Measurements from ENCODE around the gene NOTCH2. TPM values are rescaled to one million over a fixed set of nuclear protein-coding genes. Genes with fewer than 3 reads are reported as not detected.

NOTCH2 gene
- total and polyA plus RNA-seq, 9 of the 15 experiments (the other 6 are each of a cell fraction or from before 2014, with no cell fraction given), result 0.04 to 1.2 (median 0.28) TPM; not detected in 1

- in situ Hi-C loops (cut with MboI), result loop anchor here (25.0 kb wide), 1 partner anchor 177 kb away; no protein-coding TSS in a partner anchor
- no peaks in the 10 kb centered on the region for H3K9me3 ChIP-seq (replicated peaks; ENCODE audit: control insufficient read depth, insufficient read depth, low read depth, low read length)
- ChIA-PET CTCF (ENCODE audit: low intra/inter-chr PET ratio) (no interaction called here), POLR2A (interaction anchor here (0.7 kb wide), 1 partner anchor 43 kb away, joined by 3 read pairs; no protein-coding TSS in a partner anchor)
- intact Hi-C loops (cut with micrococcal nuclease), result no loop called here
- ATAC-seq (no peak), FAIRE-seq (no peak), DNase-seq (ENCODE audit: extremely low read depth in 1 of 4, low spot score in 3 of 4) (no peak)
- H3K79me2 ChIP-seq (ENCODE audit: control insufficient read depth, insufficient read depth, low read length), result no peaks in the 10 kb centered on the region
- 0% methylated on average over 4 of the region's 4 CpGs for WGBS (ENCODE audit: insufficient coverage, low coverage, missing lambda C conversion rate)
- TF ChIP-seq NFATC3 (IDR thresholded peaks at IDR 0.05) (no peak), MBD2 (IDR thresholded peaks at IDR 0.05; ENCODE audit: borderline replicate concordance, low read depth) (no peak), ZNF57 (CRISPR knock-in tag; IDR thresholded peaks at IDR 0.05) (no peak), SMARCB1 (IDR thresholded peaks at IDR 0.05; ENCODE audit: insufficient read length, low read depth) (no peak), TBL1XR1 (IDR thresholded peaks at IDR 0.05; ENCODE audit: low read length in 2 of 2) (no peak), KDM4B (IDR thresholded peaks at IDR 0.05; ENCODE audit: borderline replicate concordance in 2 of 2, low read depth in 1 of 2) (no peak), ZNF197 (CRISPR knock-in tag; IDR thresholded peaks at IDR 0.05; ENCODE audit: low read depth) (no peak), MXD1 (CRISPR knock-in tag; IDR thresholded peaks at IDR 0.05; ENCODE audit: borderline replicate concordance, poor library complexity, severe bottlenecking) (no peak), NEUROD1 (IDR thresholded peaks at IDR 0.05; ENCODE audit: borderline replicate concordance, low read depth, low read length, partially characterized antibody) (no peak), TBP (optimal IDR thresholded peaks at IDR 0.05; ENCODE audit: low read depth, low read length) (no peak), GTF2B (IDR thresholded peaks at IDR 0.05; ENCODE audit: extremely low read depth, insufficient read length) (no peak), RBM25 (IDR thresholded peaks at IDR 0.05; ENCODE audit: low read depth, low read length, severe bottlenecking) (no peak), SIN3B (IDR thresholded peaks at IDR 0.05; ENCODE audit: low read depth) (no peak)
- no peaks in the 10 kb centered on the region for H3K36me3 ChIP-seq (ENCODE audit: control insufficient read depth, insufficient read depth, low read length)
- H3K27ac ChIP-seq (ENCODE audit: extremely low read depth, low read depth, low read length), result no peak overlapping the region
- no TSS peak for BruUV-seq (replicated peaks)
- no peaks in the 10 kb centered on the region for H3K4me1 ChIP-seq (replicated peaks in 1 of 2; ENCODE audit: control insufficient read depth in 2 of 2, insufficient read depth in 2 of 2, low read length in 2 of 2)
- no peaks in the 10 kb centered on the region for H3K9me1 ChIP-seq (ENCODE audit: control insufficient read depth, insufficient read depth, low read length)
- no peak overlapping the region for H3K9ac ChIP-seq (ENCODE audit: insufficient read depth in 1 of 2, low read depth in 2 of 2, low read length in 2 of 2)
- peaks cover 5% of the 10 kb centered on the region in 2 experiments; a peak in 3 of 5 replicates for H3K27me3 ChIP-seq (ENCODE audit: control insufficient read depth in 2 of 2, insufficient read depth in 2 of 2, low read length in 2 of 2)
- no peak overlapping the region for H2AFZ ChIP-seq (ENCODE audit: low read depth, low read length)
- H3K4me3 ChIP-seq, result no peak overlapping the region
- no peaks in the 10 kb centered on the region for H4K20me1 ChIP-seq (replicated peaks; ENCODE audit: control insufficient read depth, insufficient read depth, low read length)
- H3K4me2 ChIP-seq (ENCODE audit: insufficient read depth, low read length), result no peak overlapping the region
These were observed 109.0 kb downstream of the NOTCH2 start for GRCh38 chr1:119960501-119960900.

Measured in K562 (cell line).